Upper lobe of left lung (tissue), 4 donors: ENCODE measurements around the gene TRAF2.

Source experiments
- CTCF ChIP-seq, 6 experiments: fragments of 450-650 bp in 4 of 6; fragments of 200-600 bp in 2 of 6; sonication (generic) in 2 of 6; IDR thresholded peaks; one replicate each; pipeline ENCODE4 v1.5.1; 2016 to 2019; ENCODE audit warnings: antibody characterized with exemption in 6 of 6
- POLR2A ChIP-seq, 4 donors: fragments of 450-650 bp; IDR thresholded peaks; one replicate each; pipeline ENCODE4 v1.5.1; 2016 to 2017; ENCODE audit warnings: antibody characterized with exemption in 4 of 4, mild to moderate bottlenecking in 2 of 4

GRCh38 chr9:136860529-136860928, 25.8 kb upstream of the TRAF2 start:
- TF ChIP-seq CTCF (IDR thresholded peaks at IDR 0.05) (no peak), POLR2A (IDR thresholded peaks at IDR 0.05) (no peak)
